K562 (cell line): Measurements from ENCODE around the gene AMDHD2. TPM values are rescaled to one million over a fixed set of nuclear protein-coding genes. Genes with fewer than 3 reads are reported as not detected.

Experiments used
- ARHGAP35 ChIP-seq: fragments of 450-650 bp; IDR thresholded peaks from 2 replicates; pipeline ENCODE4 v1.6.1; 2018; ENCODE audit not compliant: partially characterized antibody
- ARID2 ChIP-seq: fragments of 450-650 bp; IDR thresholded peaks from 2 replicates; pipeline ENCODE4 v1.6.1; 2017; ENCODE audit warnings: antibody characterized with exemption, mild to moderate bottlenecking
- GABPB1 ChIP-seq: sonication (generic); formaldehyde crosslinking; IDR thresholded peaks from 2 replicates; pipeline ENCODE4 v1.8.0; 2022; ENCODE audit warnings: mild to moderate bottlenecking, missing genetic modification reagents
- GATAD2B ChIP-seq: fragments of 450-650 bp; IDR thresholded peaks from 2 replicates; pipeline ENCODE4 v1.6.1; 2017; ENCODE audit warnings: mild to moderate bottlenecking, borderline replicate concordance
- HNRNPLL ChIP-seq: fragments of 200-400 bp; formaldehyde crosslinking; IDR thresholded peaks from 2 replicates; pipeline ENCODE4 v1.6.1; 2017; ENCODE audit warnings: low read length, low read depth, mild to moderate bottlenecking; ENCODE audit not compliant: poor library complexity, severe bottlenecking
- L3MBTL2 ChIP-seq: fragments of 450-650 bp; IDR thresholded peaks from 2 replicates; pipeline ENCODE4 v1.6.1; 2016; ENCODE audit warnings: mild to moderate bottlenecking, moderate library complexity
- MAFF ChIP-seq: IDR thresholded peaks from 2 replicates; pipeline ENCODE4 v1.6.1; 2012; ENCODE audit warnings: low read length, improper control_type of control experiment
- MAX ChIP-seq: sonication (generic); formaldehyde crosslinking; IDR thresholded peaks from 2 replicates; pipeline ENCODE4 v1.9.0; 2022; ENCODE audit warnings: mild to moderate bottlenecking, missing genetic modification reagents
- MYC ChIP-seq, 2 experiments: fragments of 250-450 bp in 1 of 2; sonication (Bioruptor Pico) in 1 of 2; IDR thresholded peaks; 2 replicates each; pipeline versions ENCODE4 v1.5.1 to v1.6.1; 2012 to 2021; ENCODE audit warnings: low read depth in 2 of 2, borderline replicate concordance in 1 of 2, improper control_type of control experiment in 1 of 2, low read length in 1 of 2, mild to moderate bottlenecking in 1 of 2, moderate library complexity in 1 of 2
- MYNN ChIP-seq, 2 experiments: sonication (generic); formaldehyde crosslinking in 1 of 2; IDR thresholded peaks; 2 replicates each; pipeline versions ENCODE4 v1.5.0 to v1.6.1; 2016 to 2020; ENCODE audit warnings: antibody characterized with exemption in 1 of 2, missing genetic modification reagents in 1 of 2
- NFIC ChIP-seq: fragments of 450-650 bp; IDR thresholded peaks from 2 replicates; pipeline ENCODE4 v1.6.1; 2017; ENCODE audit warnings: mild to moderate bottlenecking, inconsistent platforms
- NFIX ChIP-seq: fragments of 250-450 bp; sonication (Bioruptor Pico); IDR thresholded peaks from 2 replicates; pipeline ENCODE4 v1.4.0; 2020; ENCODE audit warnings: low read depth, mild to moderate bottlenecking, moderate library complexity
- NFRKB ChIP-seq: fragments of 450-650 bp; IDR thresholded peaks from 2 replicates; pipeline ENCODE4 v1.6.1; 2016; ENCODE audit warnings: low read depth
- POLR2AphosphoS5 ChIP-seq: IDR thresholded peaks from 2 replicates; pipeline ENCODE4 v1.6.1; 2011; ENCODE audit warnings: mild to moderate bottlenecking, low read depth, low read length, moderate library complexity; ENCODE audit not compliant: control insufficient read depth, insufficient read depth
- RAD21 ChIP-seq, 2 experiments: fragments of 250-450 bp in 1 of 2; fragments of 450-650 bp in 1 of 2; sonication (Bioruptor Pico) in 1 of 2; formaldehyde crosslinking in 1 of 2; IDR thresholded peaks in 1 of 2; conservative IDR thresholded peaks in 1 of 2; 2 replicates each; pipeline versions ENCODE4 v1.4.0 to v1.8.0; 2020 to 2022; ENCODE audit warnings: mild to moderate bottlenecking in 2 of 2, moderate library complexity in 1 of 2
- RBM22 ChIP-seq: fragments of 200-400 bp; formaldehyde crosslinking; IDR thresholded peaks from 2 replicates; pipeline ENCODE4 v1.6.1; 2018; ENCODE audit warnings: low read length, low read depth; ENCODE audit not compliant: poor library complexity, severe bottlenecking
- RUNX1 ChIP-seq: sonication (generic); IDR thresholded peaks from 2 replicates; pipeline ENCODE4 v1.6.1; 2016; ENCODE audit warnings: antibody characterized with exemption, low read depth
- SIN3A ChIP-seq, 2 experiments: fragments of 150-350 bp in 1 of 2; IDR thresholded peaks; 2 replicates each; pipeline ENCODE4 v1.6.1; 2011 to 2016; ENCODE audit warnings: borderline replicate concordance in 2 of 2, low read depth in 2 of 2, low read length in 2 of 2, mild to moderate bottlenecking in 2 of 2, moderate library complexity in 2 of 2; ENCODE audit not compliant: control insufficient read depth in 1 of 2
- SMAD1 ChIP-seq: fragments of 150-350 bp; IDR thresholded peaks from 2 replicates; pipeline ENCODE4 v1.6.1; 2014; ENCODE audit warnings: low read length, low read depth; ENCODE audit not compliant: partially characterized antibody
- SMAD2 ChIP-seq: fragments of 150-350 bp; IDR thresholded peaks from 2 replicates; pipeline ENCODE4 v1.6.1; 2014; ENCODE audit warnings: low read depth, mild to moderate bottlenecking, low read length
- SMARCB1 ChIP-seq: IDR thresholded peaks from 2 replicates; pipeline ENCODE4 v1.6.1; 2011; ENCODE audit warnings: improper control_type of control experiment, low read depth; ENCODE audit not compliant: insufficient read length
- TAF1 ChIP-seq: IDR thresholded peaks from 2 replicates; pipeline ENCODE4 v1.6.1; 2011; ENCODE audit warnings: mild to moderate bottlenecking, low read length, moderate library complexity; ENCODE audit not compliant: insufficient read depth, control insufficient read depth, severe bottlenecking; ENCODE audit errors: extremely low read depth
- TFAP4 ChIP-seq: sonication (generic); formaldehyde crosslinking; IDR thresholded peaks from 2 replicates; pipeline ENCODE4 v1.8.0; 2022; ENCODE audit warnings: missing genetic modification reagents, mild to moderate bottlenecking, moderate library complexity, borderline replicate concordance
- U2AF1 ChIP-seq: fragments of 200-400 bp; formaldehyde crosslinking; optimal IDR thresholded peaks from 2 replicates; pipeline ENCODE3; 2017; ENCODE audit warnings: mild to moderate bottlenecking, low read depth, low read length, moderate library complexity
- ZBTB9 ChIP-seq: fragments of 450-650 bp; formaldehyde crosslinking; IDR thresholded peaks from 2 replicates; pipeline ENCODE4 v1.4.0; 2020; ENCODE audit warnings: mild to moderate bottlenecking, moderate library complexity
- ZNF282 ChIP-seq: sonication (generic); formaldehyde crosslinking; IDR thresholded peaks from 2 replicates; pipeline ENCODE4 v1.8.1; 2023; ENCODE audit warnings: missing genetic modification reagents
- polyA plus RNA-seq, 8 experiments: library from polyadenylated mRNA; depleted of rRNA in 4 of 8; stranded (reverse) in 5 of 8; unstranded in 3 of 8; fragments of >200 nt; fragmentation: Nextera tagmentation in 2 of 8; fragmentation: Illumina TruSeq in 1 of 8; extraction: Ambion mirVana in 2 of 8; extraction: Trizol in 1 of 8; gene quantifications; 2 replicates each; pipeline versions ENCODE4 v1.2.1 to v1.2.3, GENCODE V29; 2011 to 2014; ENCODE audit warnings: inconsistent platforms in 1 of 8, missing spikeins in 1 of 8
- total RNA-seq, 7 experiments: library from RNA; depleted of rRNA in 6 of 7; stranded (reverse); fragments of >200 nt in 6 of 7; fragmentation: Illumina TruSeq in 2 of 7; extraction: Trizol in 2 of 7; gene quantifications; 2 replicates each; pipeline versions ENCODE4 v1.2.1 to v1.2.3, GENCODE V29; 2011 to 2021; ENCODE audit warnings: low replicate concordance in 1 of 7

AMDHD2 gene
- total and polyA plus RNA-seq, 9 of the 15 experiments (the other 6 are each of a cell fraction or from before 2014, with no cell fraction given): 0.38 to 56.9 (median 18.3) TPM; not detected in 1

- peak; percentile 36 for TF ChIP-seq SMAD1
- TF ChIP-seq TFAP4 (CRISPR knock-in tag): peak; percentile 98
- 0 out of 2 replicates have a peak, but pooled peaks have one; percentile 9 for TF ChIP-seq L3MBTL2
- peak; percentile 90 for TF ChIP-seq RBM22
- peak; percentile 67; the same call in 1 of the 2 replicates for TF ChIP-seq MYC (IDR thresholded peaks at IDR 0.05; ENCODE audit: low read depth, low read length)
- TF ChIP-seq MYC (CRISPR knock-in tag; IDR thresholded peaks at IDR 0.05; ENCODE audit: borderline replicate concordance, low read depth): no peak
- no peak for TF ChIP-seq SMAD2
- TF ChIP-seq MYNN (IDR thresholded peaks at IDR 0.05): peak; percentile 92
- TF ChIP-seq MYNN (CRISPR knock-in tag; IDR thresholded peaks at IDR 0.05): no peak
- TF ChIP-seq SMARCB1: no peak
- no peak for TF ChIP-seq ZBTB9 (CRISPR knock-in tag)
- 0 out of 4 replicates have a peak, but pooled peaks of 1 of the 2 experiments have one; percentile 4 for TF ChIP-seq RAD21 (CRISPR knock-in tag; conservative IDR thresholded peaks at IDR 0.05 in 1 of 2, IDR thresholded peaks at IDR 0.05 in 1 of 2)
- TF ChIP-seq RUNX1: peak; percentile 58; the same call in 1 of the 2 replicates
- TF ChIP-seq POLR2AphosphoS5: peak; percentile 89
- TF ChIP-seq SIN3A (IDR thresholded peaks at IDR 0.05; ENCODE audit: borderline replicate concordance in 2 of 2, control insufficient read depth in 1 of 2, low read depth in 2 of 2, low read length in 2 of 2): peak; percentile 81 to 98; a peak in 3 of 4 replicates
- TF ChIP-seq GATAD2B: no peak
- TF ChIP-seq U2AF1: no peak
- TF ChIP-seq GABPB1 (CRISPR knock-in tag): 0 out of 2 replicates have a peak, but pooled peaks have one; percentile 38
- no peak for TF ChIP-seq NFIC
- no peak for TF ChIP-seq ARID2
- TF ChIP-seq NFRKB: no peak
- TF ChIP-seq ZNF282 (CRISPR knock-in tag): 0 out of 2 replicates have a peak, but pooled peaks have one; percentile 34
- TF ChIP-seq MAFF: no peak
- TF ChIP-seq ARHGAP35: no peak
- peak; percentile 44 for TF ChIP-seq TAF1
- TF ChIP-seq HNRNPLL: no peak
- TF ChIP-seq MAX (CRISPR knock-in tag): peak; percentile 81
- TF ChIP-seq NFIX (CRISPR knock-in tag): no peak
Observed at GRCh38 chr16:2520097-2520783, at the start of gene AMDHD2 (continued).
